Thyroid gland (tissue), 4 donors: ENCODE data around the gene INSC.
"Not testable (repeated sequence)": the region's sequence is repeated elsewhere in the genome, so short reads cannot be mapped to it uniquely, and the experiment has no call there.

Experiments used
- CTCF ChIP-seq, 6 experiments: fragments of 200-600 bp in 3 of 6; fragments of 450-650 bp in 3 of 6; sonication (generic) in 3 of 6; IDR thresholded peaks; one replicate each; pipeline ENCODE4 v1.5.1; 2016 to 2019; ENCODE audit warnings: antibody characterized with exemption in 6 of 6, mild to moderate bottlenecking in 2 of 6, inconsistent platforms in 1 of 6, moderate library complexity in 1 of 6
- POLR2A ChIP-seq, 2 donors: fragments of 450-650 bp; IDR thresholded peaks; one replicate each; pipeline ENCODE4 v1.6.1; 2017; ENCODE audit warnings: antibody characterized with exemption in 2 of 2, mild to moderate bottlenecking in 2 of 2, moderate library complexity in 1 of 2

GRCh38 chr11:15069751-15070150 is 45.0 kb upstream of the INSC start:
- not testable (repeated sequence) for TF ChIP-seq CTCF, POLR2A (IDR thresholded peaks at IDR 0.05)
